ENCODE results near the gene NNAT.

The NNAT gene

GRCh38 chr20:37567671-37568588 is 46.9 kb downstream of the NNAT start:
- no peak for DNase-seq (ENCODE audit: low read depth)

GRCh38 chr20:37570419-37570818 is 49.4 kb downstream of the NNAT start:
- DNase-seq (ENCODE audit: low read depth) = no peak

GRCh38 chr20:37571033-37571432 is 50.0 kb downstream of the NNAT start:
- DNase-seq (ENCODE audit: low read depth) = no peak
